Aorta (tissue), 5 donors: ENCODE data around the gene RALGAPB. TPM values are rescaled to one million over a fixed set of nuclear protein-coding genes. Genes with fewer than 3 reads are reported as not detected.
"Not testable (repeated sequence)": the region's sequence is repeated elsewhere in the genome, so short reads cannot be mapped to it uniquely, and the experiment has no call there.

ENCODE experiments used
- ATAC-seq: fragments of 200-7000 bp; cut with Tn5 transposase; one replicate; pipeline ENCODE4 v1.9.1; 2022; ENCODE audit warnings: moderate library complexity; ENCODE audit not compliant: low FRiP score
- DNase-seq, 2 donors: peaks; one replicate each; pipeline ENCODE4 v3.0.0-alpha.2; 2020
- H3K27ac ChIP-seq, 2 donors: one replicate each; pipeline ENCODE4 v1.5.1; 2013; ENCODE audit warnings: low read length in 2 of 2, mild to moderate bottlenecking in 2 of 2, moderate library complexity in 2 of 2, control low read depth in 1 of 2, inconsistent platforms in 1 of 2, low read depth in 1 of 2
- H3K27me3 ChIP-seq, 2 donors: one replicate each; pipeline ENCODE4 v1.6.1; 2013; ENCODE audit warnings: control low read depth in 1 of 2, low read length in 1 of 2, mild to moderate bottlenecking in 1 of 2, moderate library complexity in 1 of 2; ENCODE audit not compliant: insufficient read depth in 2 of 2, control insufficient read depth in 1 of 2
- H3K36me3 ChIP-seq, 2 donors: one replicate each; pipeline ENCODE4 v1.6.1; 2013; ENCODE audit warnings: control low read depth in 1 of 2, low read length in 1 of 2, mild to moderate bottlenecking in 1 of 2; ENCODE audit not compliant: insufficient read depth in 2 of 2, control insufficient read depth in 1 of 2
- H3K4me1 ChIP-seq, 2 donors: one replicate each; pipeline ENCODE4 v1.6.1; 2013; ENCODE audit warnings: low read length in 2 of 2, control low read depth in 1 of 2, mild to moderate bottlenecking in 1 of 2, moderate library complexity in 1 of 2; ENCODE audit not compliant: insufficient read depth in 2 of 2, control insufficient read depth in 1 of 2
- H3K4me3 ChIP-seq, 2 donors: one replicate each; pipeline ENCODE4 v1.5.1; 2013; ENCODE audit warnings: low read length in 2 of 2, control low read depth in 1 of 2, mild to moderate bottlenecking in 1 of 2
- H3K9me3 ChIP-seq: one replicate; pipeline ENCODE4 v1.6.1; 2013; ENCODE audit warnings: mild to moderate bottlenecking, low read length; ENCODE audit not compliant: control insufficient read depth
- WGBS, 2 donors: extraction: QIAGEN DNeasy Blood & Tissue Kit; methylation state at CpG; one replicate each; pipeline ENCODE4 v1.1.7; 2013; 5-methylcytosine and 5-hydroxymethylcytosine counted together
- intact Hi-C, 2 donors: fragments of 100-400 bp; cut with DNase I; formaldehyde crosslinking; loops; one replicate each; pipeline versions ENCODE4 v1.14.2 to v1.15.0; 2022
- polyA plus RNA-seq, 2 donors: library from polyadenylated mRNA; stranded (reverse); fragments of 200-250 nt; gene quantifications; one replicate each; pipeline ENCODE4 v1.2.3, GENCODE V29; 2013
- total RNA-seq, 2 donors: library from RNA; stranded (reverse); fragmentation: NEBNext Ultra II Directional; extraction: Animal tissue kit (Norgen Biotek cat#: 25700); gene quantifications; one replicate each; pipeline ENCODE4 v1.2.1, GENCODE V29; 2021
- donor health status: healthy with polysubstance abuse.
- donor health status: Bipolar disorder and iron deficiency.
- donor health status: DM: no; HTN: no; CAD: no.
- donor health status: DM: no; HTN: no; CAD: no.
- donor health status: DM: yes; HTN: yes; CAD: no.

Gene RALGAPB
- total and polyA plus RNA-seq, 4 donors = 5.9 to 41.3 (median 24.1) TPM

DNA sequence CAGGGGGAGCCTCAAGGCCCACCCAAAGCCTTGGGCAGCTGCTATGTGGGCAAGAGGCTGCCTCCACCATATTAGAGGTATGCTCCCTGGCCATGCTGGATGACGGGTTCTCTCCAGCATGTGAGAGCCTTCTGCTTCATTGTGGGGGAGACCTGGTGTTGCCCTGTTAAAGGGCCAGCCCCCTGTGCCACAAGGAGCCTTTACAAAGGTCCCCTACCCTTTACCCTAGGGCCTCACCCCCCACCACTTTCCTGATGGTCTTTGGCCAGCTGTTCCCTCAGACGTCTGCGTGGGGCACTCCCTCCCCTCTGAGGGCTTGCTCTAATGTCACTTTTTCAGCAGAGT lies 113.5 kb downstream of the RALGAPB start:
- intact Hi-C loops = no loop called here
- Histone ChIP-seq H3K27ac (no peak overlapping the region), H3K4me1 (no peaks in the 10 kb centered on the region), H3K36me3 (no peaks in the 10 kb centered on the region), H3K4me3 (no peak overlapping the region), H3K9me3 (no peaks in the 10 kb centered on the region), H3K27me3 (no peaks in the 10 kb centered on the region)
- ATAC-seq = no peak
- 52 to 62% methylated on average over 3 of the region's 3 CpGs for WGBS, 2 donors
- no peak for DNase-seq

DNA sequence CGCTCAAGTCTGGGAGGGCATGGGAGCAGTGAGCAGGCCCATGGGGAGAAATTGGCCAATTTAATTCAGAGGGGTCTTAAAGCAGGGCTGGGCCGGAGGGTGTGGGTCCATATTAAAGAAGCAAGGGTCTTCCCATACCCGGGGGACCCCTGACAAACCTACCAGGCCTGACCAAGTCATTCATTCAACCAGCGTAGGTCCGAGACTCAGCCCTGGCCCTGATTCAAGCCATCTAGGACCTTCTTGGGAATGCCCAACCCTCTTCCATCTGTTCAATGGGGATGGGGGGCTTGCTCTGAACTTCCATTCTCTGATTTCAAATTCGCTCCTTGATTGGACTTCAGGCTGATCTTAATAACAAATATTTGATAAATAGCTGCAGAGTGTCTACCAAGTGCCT lies 115.7 kb downstream of the RALGAPB start:
- H3K27me3 ChIP-seq = no peaks in the 10 kb centered on the region
- H3K36me3 ChIP-seq = no peaks in the 10 kb centered on the region
- no peaks in the 10 kb centered on the region for H3K9me3 ChIP-seq
- 91 to 92% methylated on average over 6 of the region's 6 CpGs for WGBS, 2 donors
- intact Hi-C loops = no loop called here
- H3K4me3 ChIP-seq = no peak overlapping the region
- no peak for ATAC-seq
- no peaks in the 10 kb centered on the region for H3K4me1 ChIP-seq
- no peak overlapping the region for H3K27ac ChIP-seq
- DNase-seq = no peak

DNA sequence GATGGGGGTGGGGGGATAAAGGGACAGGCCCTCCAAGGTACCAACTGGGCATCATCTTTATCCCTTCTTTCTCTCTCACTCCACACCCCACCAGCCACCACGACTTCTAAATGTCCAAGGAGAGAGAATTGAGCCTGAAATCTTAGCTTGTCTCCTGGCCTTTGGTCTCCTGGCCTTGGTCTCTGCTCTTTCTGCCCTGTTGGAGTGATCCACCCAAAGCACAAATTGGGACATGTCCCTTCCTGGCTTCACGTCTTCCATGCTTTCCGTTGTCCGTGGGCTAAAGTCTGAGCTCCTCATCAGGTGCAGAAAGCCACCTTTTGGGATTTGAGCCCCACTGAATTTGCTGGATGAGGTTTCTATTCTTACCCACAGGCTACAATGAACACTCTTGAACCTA lies 116.7 kb downstream of the RALGAPB start:
- no peak overlapping the region for H3K27ac ChIP-seq
- intact Hi-C loops = no loop called here
- no peaks in the 10 kb centered on the region for H3K27me3 ChIP-seq
- WGBS, 2 donors = 68 to 87% methylated on average over 4 of the region's 4 CpGs
- H3K4me3 ChIP-seq = no peak overlapping the region
- ATAC-seq (no peak), DNase-seq (no peak)
- no peaks in the 10 kb centered on the region for H3K36me3 ChIP-seq
- H3K9me3 ChIP-seq = no peaks in the 10 kb centered on the region
- no peaks in the 10 kb centered on the region for H3K4me1 ChIP-seq

DNA sequence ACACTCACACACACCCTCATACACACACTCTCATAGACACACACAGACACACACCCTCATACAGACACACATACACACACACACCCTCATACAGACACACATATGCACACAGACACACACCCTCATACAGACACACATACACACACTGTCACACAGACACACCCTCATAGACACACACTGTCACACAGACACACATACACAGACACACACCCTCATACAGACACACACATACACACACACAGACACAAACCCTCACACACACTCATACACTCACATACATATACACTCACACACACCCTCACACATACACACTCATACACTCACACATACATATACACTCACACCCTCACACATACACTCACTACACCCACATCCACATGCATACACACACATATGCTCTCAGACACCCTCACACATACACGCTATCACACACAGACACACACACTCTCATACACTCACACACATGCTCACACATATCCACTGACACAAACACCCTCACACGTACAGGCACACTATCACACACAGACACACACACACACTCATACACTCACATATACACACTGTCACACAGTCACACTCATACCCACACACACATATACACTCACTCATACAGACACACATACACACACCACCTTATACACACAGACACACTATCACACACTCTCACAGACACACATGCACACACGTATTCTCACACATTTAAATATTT lies 117.5 kb downstream of the RALGAPB start:
- Histone ChIP-seq H3K27me3 (no peaks in the 10 kb centered on the region), H3K27ac (no peak overlapping the region), H3K4me1 (no peaks in the 10 kb centered on the region), H3K9me3 (no peaks in the 10 kb centered on the region), H3K36me3 (no peaks in the 10 kb centered on the region), H3K4me3 (no peak overlapping the region)
- WGBS, 2 donors = 77 to 88% methylated on average over 3 of the region's 3 CpGs
- intact Hi-C loops = no loop called here
- no peak for DNase-seq
- peak; percentile 26 for ATAC-seq

DNA sequence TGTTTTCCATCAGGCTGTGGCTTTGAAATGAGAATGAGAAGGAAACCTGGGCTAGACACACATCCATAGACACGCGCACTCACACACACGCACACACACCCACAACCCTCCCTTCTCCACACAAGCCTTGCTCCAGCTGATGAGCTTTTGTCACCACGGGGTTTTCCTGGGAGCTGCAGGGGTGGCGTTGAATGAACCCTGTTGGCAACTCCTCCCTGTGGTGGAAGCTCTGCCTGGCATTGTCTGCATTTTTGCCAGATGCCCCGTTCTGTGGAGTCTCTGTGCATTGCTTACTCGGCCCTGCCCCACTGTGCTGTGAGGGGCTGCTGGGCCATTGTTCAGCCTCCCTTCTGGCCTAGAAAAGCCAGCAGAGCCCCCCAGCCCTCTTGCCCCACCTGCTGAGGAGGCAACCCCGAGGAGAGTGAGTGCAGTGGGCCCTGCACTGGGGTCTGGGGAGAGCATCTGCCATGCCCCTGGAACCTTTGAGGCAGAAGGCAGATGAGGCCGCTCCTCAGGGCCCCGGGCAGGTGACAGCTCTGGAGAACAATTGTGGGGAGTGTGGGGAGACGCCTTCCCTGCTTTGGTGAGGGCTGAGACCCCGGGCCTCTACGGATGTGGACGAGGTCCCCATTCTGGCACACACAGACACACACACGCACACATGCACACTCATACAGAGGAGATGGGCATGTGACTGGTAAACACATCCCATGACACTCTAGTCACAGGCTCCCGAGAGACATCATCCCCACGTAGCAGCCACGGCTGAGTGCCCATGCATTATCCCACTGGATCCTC lies 118.2 kb downstream of the RALGAPB start:
- 75% methylated on average over 18 of the region's 18 CpGs for WGBS, 2 donors
- intact Hi-C loops = no loop called here
- Histone ChIP-seq H3K9me3 (no peaks in the 10 kb centered on the region), H3K36me3 (no peaks in the 10 kb centered on the region), H3K27ac (no peak overlapping the region), H3K27me3 (no peaks in the 10 kb centered on the region), H3K4me3 (no peak overlapping the region), H3K4me1 (no peaks in the 10 kb centered on the region)
- DNase-seq (no peak), ATAC-seq (no peak)

DNA sequence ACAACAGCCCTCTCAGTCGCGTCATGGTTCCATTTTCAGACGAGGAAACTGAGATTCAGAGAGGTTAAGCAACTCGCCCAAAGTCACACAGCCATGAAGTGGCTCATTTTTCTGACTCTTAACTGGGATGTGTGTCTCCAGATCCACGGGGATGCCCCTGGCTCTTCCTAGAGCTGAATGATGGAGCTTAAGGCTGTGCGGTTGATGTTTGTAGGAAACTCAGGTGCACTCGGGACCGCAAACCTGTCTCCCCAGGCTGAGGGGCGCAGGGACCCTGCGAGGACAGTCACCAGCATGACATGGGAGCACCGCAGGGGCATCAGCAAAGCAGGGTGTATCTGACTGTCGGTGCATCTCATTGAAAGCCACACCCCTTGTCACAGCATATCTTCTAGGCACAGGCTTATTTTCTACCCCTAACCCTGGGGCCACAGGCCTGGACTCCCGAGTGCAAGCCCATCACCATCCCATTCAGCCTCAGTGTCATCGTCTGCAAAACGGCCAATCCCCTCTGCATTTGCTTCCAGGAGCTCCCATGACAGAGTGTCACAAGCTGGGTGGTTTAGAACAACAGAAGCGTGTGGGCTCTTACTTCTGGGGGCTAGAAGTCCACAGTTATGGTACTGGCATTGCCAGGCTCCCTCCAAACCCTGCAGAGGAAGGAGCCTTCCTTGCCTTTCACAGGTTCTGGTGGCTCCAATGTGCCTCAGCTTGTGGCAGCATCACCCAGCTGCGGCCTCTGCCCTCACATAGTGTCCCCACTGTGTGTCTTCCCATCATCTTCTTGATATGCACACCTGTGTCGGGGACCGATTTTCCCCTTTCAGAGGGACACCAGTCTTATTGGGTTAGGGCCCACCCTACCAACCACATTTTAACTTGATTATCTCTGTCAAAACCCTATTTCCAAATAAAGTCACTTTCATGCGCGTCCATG lies 119.1 kb downstream of the RALGAPB start:
- WGBS, 2 donors = 83 to 86% methylated on average over 21 of the region's 21 CpGs
- ATAC-seq (no peak), DNase-seq (no peak)
- Histone ChIP-seq H3K9me3 (no peaks in the 10 kb centered on the region), H3K27me3 (no peaks in the 10 kb centered on the region), H3K36me3 (no peaks in the 10 kb centered on the region), H3K4me3 (no peak overlapping the region), H3K27ac (no peak overlapping the region), H3K4me1 (no peaks in the 10 kb centered on the region)
- intact Hi-C loops = no loop called here

DNA sequence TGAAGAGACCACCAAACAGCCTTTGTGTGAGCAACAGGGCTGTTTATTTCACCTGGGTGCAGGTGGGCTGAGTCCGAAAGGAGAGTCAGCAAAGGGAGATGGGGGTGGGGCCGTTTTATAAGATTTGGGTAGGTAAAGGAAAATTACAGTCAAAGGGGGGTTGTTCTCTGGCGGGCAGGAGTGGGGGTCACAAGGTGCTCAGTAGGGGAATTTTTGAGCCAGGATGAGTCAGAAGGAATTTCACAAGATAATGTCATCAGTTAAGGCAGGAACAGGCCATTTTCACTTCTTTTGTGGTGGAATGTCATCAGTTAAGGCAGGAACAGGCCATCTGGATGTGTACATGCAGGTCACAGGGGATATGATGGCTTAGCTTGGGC lies 119.8 kb downstream of the RALGAPB start:
- 78 to 84% methylated on average over 3 of the region's 3 CpGs for WGBS, 2 donors
- not testable (repeated sequence) for ATAC-seq, H3K27ac ChIP-seq

DNA sequence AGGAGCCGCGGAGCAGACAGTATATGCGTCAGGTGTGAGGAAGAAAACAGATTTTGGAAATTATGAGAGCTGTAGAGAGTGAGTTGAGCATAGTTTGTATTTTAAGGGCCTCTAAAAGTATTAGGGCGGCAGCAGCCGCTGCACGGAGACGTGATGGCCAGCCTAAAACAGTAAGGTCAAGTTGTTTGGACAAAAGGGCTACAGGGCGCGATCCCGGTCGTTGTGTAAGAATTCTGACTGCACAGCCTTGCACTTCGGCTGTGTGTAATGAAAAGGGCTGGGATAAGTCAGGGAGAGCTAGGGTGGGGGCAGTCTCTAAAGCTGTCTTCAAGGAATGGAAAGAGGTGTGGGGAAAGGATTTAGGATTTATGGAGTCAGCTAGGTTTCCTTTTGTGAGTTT lies 121.6 kb downstream of the RALGAPB start:
- H3K4me3 ChIP-seq, H3K27me3 ChIP-seq, DNase-seq, intact Hi-C loops, H3K4me1 ChIP-seq, ATAC-seq, H3K9me3 ChIP-seq, H3K27ac ChIP-seq, H3K36me3 ChIP-seq: not testable (repeated sequence)
- 78 to 83% methylated on average over 12 of the region's 12 CpGs for WGBS, 2 donors

More for the DNA sequence above, 119.8 kb downstream of the RALGAPB start:
- H3K4me3 ChIP-seq, H3K36me3 ChIP-seq, H3K9me3 ChIP-seq, H3K4me1 ChIP-seq, H3K27me3 ChIP-seq, DNase-seq, intact Hi-C loops: not testable (repeated sequence)
